ENCODE measurements around the gene ASF1A.
"Not testable (repeated sequence)": the region's sequence is repeated elsewhere in the genome, so short reads cannot be mapped to it uniquely, and the experiment has no call there.

Gene ASF1A

DNA sequence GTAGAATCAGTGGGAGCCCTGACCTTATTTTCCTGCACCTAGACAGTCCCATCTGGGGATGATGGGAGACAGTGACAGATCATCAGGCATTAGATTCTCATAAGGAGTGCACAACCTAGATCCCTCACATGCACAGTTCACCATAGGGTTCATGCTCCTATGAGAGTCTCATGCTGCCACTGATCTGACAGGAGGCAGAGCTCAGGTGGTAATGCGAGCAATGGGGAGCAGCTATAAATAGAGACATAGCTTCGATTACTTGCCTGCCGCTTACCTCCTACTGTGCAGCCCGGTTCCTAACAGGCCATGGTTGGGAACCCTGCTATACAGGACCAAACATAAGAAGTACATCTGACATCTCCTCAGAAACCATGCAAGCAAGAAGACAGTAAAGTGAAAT lies 31.5 kb upstream of the ASF1A start:
- TF ChIP-seq ZFX (IDR thresholded peaks at IDR 0.05; ENCODE audit: borderline replicate concordance), result no peak
- TF ChIP-seq, protein P1, sequence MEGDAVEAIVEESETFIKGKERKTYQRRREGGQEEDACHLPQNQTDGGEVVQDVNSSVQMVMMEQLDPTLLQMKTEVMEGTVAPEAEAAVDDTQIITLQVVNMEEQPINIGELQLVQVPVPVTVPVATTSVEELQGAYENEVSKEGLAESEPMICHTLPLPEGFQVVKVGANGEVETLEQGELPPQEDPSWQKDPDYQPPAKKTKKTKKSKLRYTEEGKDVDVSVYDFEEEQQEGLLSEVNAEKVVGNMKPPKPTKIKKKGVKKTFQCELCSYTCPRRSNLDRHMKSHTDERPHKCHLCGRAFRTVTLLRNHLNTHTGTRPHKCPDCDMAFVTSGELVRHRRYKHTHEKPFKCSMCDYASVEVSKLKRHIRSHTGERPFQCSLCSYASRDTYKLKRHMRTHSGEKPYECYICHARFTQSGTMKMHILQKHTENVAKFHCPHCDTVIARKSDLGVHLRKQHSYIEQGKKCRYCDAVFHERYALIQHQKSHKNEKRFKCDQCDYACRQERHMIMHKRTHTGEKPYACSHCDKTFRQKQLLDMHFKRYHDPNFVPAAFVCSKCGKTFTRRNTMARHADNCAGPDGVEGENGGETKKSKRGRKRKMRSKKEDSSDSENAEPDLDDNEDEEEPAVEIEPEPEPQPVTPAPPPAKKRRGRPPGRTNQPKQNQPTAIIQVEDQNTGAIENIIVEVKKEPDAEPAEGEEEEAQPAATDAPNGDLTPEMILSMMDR (IDR thresholded peaks at IDR 0.05), result no peak
- H3K27ac ChIP-seq, result no peak overlapping the region

DNA sequence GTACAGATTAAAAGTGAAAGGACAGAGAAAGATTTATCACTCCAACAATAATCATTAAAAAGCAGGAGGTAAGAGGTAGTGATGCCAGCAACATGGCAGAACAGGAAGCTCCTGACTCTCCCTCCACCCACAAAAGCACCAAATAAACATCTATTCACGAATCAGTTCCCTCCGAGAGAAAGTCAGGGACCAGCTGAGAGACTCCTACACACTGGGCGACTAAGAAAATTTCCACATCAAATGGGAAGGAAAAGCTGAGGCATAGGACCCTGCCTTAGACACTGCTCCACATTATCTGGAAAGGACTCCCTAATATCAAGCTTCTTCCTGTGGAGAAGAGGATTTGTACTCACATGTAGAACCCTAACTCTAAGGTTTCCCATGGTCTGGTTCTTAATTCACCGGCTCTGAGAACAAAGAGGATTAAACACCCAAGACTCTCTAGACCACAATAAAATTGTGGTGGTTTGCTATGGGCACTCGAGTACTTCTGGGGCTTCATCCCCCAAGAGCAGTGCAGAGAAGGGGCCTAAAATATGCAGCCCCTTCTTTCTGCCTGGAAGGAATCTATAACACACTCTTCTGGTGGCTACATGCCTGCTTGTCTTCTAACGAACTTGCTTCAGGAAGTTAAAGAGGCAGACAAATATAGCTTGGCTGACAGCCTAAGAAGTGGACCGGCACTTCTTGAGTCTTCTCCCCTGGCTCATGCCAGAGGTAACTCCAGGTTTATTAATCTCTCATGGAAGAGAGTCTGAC lies 29.4 kb upstream of the ASF1A start:
- TF ChIP-seq ZFX (IDR thresholded peaks at IDR 0.05; ENCODE audit: borderline replicate concordance), result no peak
- TF ChIP-seq, protein P1 (IDR thresholded peaks at IDR 0.05), result no peak
- H3K27ac ChIP-seq, result no peak overlapping the region

DNA sequence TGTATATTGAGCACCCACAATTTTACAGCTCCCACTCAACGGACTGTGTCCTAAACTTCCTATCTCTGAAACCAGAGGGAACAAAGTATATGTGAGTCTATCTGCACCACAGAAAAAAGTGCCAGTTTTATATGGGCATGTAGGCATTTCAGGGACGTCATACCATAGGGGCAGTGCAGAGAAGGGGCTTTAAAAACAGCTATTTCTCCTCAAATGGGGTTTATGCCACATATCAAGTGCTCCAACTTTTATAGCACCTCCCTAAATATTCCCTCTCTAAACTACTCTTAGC lies 28.9 kb upstream of the ASF1A start:
- TF ChIP-seq, protein P1 (IDR thresholded peaks at IDR 0.05), result no peak
- TF ChIP-seq ZFX (IDR thresholded peaks at IDR 0.05; ENCODE audit: borderline replicate concordance), result no peak
- H3K27ac ChIP-seq, result no peak overlapping the region

DNA sequence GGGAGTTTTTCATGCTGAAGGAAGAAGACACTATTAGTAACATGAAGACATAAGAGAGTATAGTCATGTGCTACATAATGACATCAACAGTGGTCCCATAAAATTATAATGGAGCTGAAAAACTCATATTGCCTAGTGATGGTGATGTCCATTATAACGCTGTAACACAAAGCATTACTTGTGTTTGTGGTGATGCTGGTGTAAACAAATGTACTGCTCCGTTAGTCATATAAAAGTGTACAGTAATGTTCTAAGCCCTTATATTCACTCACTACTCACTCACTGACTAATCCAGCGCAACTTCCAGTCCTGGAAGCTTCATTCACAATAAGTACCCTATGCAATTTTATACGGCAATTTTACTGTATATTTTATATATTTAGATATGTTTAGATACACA lies 26.8 kb upstream of the ASF1A start:
- H3K27ac ChIP-seq, result no peak overlapping the region
- TF ChIP-seq, protein P1 (IDR thresholded peaks at IDR 0.05), result no peak
- no peak for TF ChIP-seq ZFX (IDR thresholded peaks at IDR 0.05; ENCODE audit: borderline replicate concordance)

DNA sequence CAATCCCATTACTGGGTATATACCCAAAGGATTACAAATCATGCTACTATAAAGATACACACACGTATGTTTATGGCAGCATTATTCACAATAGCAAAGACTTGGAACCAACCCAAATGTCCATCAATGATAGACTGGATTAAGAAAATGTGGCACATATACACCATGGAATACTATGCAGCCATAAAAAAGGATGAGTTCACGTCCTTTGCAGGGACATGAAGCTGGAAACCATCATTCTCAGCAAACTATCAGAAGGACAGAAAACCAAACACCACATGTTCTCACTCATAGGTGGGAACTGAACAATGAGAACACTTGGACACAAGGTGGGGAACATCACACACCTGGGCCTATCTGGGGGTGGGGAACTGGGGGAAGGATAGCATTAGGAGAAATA lies 25.1 kb upstream of the ASF1A start:
- not testable (repeated sequence) for H3K27ac ChIP-seq

DNA sequence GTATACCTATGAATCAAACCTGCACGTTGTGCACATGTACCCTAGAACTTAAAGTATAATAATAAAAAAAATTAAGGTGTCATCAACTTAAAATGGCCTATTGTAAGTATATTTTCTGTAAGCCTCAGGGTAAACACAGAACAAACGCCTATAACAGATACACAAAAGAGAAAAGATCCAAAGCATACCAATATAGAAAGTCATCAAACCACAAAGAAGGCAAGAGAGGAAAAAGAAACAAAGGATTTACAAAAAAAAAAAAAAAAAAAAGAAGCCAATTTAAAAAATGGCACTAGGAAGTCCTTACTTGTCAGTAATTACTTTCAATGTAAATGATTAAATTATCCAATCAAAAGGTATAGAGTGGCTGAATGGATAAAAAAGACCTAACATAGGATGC lies 24.6 kb upstream of the ASF1A start:
- TF ChIP-seq ZFX (IDR thresholded peaks at IDR 0.05; ENCODE audit: borderline replicate concordance), result no peak
- TF ChIP-seq, protein P1 (IDR thresholded peaks at IDR 0.05), result no peak
- H3K27ac ChIP-seq, result no peak overlapping the region

DNA sequence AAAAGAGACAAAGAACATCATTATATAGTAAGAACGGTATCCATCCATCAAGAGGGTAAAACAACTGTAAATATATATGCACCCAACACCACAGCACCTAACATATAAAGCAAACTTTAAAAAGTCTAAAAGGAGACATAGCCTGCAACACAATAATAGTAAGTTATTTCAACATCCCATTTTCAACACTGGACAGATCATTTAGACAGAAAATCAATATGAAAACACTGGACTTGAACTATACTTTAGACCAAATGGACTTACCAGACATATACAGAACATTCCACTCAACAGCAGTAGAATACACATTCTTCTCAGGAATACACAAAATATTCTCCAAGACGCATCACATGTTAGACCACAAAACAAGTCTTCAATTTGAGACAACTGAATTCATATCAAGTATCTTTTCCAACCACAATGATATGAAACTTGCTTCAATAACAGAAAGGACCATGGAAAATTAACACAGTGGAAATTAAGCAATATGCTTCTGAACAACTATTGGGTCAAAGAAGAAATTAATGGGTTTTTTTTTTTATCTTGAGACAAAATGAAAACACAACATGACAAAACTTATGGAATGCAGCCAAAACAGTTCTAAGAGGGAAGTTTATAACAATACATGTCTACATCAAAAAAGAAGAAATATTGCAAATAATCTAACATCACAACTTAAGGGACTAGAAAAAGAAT lies 23.9 kb upstream of the ASF1A start:
- H3K27ac ChIP-seq, result no peak overlapping the region
- TF ChIP-seq ZFX (IDR thresholded peaks at IDR 0.05; ENCODE audit: borderline replicate concordance), result no peak
- TF ChIP-seq, protein P1 (IDR thresholded peaks at IDR 0.05), result no peak

Data from 22Rv1 (cell line).